NCI-H774 (cell line): ENCODE measurements around the gene GRM7.

Source experiments
- DNase-seq: peaks from one replicate; lab custom pipeline; 2025; lab: John Stamatoyannopoulos, UW

The GRM7 gene

DNA sequence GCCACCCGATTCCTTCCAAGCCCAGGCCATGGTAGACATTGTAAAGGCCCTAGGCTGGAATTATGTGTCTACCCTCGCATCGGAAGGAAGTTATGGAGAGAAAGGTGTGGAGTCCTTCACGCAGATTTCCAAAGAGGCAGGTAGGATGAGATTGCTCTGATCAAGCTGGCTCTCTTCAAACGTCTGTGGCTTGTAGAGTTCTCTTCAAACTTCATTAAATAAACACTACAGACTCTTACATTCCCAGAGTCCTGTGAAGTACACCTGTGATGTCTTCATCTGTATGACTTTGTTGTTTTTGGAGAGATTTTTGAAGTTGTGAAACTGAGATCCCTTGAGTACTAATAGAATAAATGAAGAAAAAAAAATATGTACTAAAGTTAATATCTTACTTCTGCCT is 285.6 kb downstream of the GRM7 start:
- no peak for DNase-seq

DNA sequence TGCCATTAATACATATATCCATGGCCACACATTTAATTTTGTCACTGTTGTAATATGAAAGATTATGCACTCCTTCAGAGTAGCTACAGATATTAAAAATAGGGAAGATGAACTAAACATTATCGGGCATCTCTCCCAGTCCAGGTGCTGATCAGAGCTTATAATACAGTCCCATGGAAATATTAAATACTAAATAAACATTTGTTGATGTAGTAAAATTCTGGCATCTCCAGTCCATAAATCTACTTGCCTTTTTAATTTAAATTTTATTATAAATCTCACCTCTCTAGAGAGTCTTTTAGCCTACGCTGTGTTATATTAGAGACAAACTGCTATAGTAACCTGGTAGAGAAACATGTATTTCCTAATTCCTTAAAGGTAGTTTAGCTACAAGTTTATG is 297.6 kb downstream of the GRM7 start:
- no peak for DNase-seq

DNA sequence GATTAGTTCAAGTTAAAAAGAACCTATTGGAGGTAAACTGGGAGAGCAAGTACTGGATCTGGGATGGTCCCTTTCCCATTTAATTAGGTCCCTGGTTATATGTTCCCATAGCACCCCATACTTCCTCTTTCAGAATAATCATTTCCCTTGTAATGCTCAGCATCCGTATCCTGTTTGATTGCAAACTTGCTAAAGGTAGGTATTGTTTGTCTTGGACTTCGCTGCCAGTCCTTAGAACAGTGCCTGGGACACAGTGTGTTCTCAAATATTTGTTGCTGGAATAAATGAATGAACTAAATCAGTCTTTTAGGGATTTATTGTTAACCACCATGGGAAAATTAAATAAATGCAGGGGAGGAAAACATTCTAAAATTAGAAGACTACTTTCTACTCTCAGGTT is 299.8 kb downstream of the GRM7 start:
- DNase-seq, result no peak

DNA sequence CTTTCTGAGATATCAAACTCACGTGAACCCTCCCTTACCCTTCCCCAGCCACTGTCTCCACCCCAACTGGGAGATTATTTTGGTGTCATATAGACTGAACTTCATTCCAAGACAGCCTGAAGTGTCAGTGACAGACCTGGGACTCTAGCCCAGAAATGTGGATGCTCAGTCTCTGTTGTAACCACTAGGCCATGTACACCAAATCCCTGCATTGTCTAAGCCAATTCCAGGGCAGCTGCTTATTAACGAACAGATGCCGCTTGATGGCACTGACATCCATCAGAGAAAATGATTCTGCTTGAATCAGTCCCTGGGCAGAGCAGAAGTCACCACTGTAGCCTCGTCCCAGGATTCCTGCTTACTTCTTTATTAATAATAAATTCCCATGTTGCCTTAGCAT is 305.5 kb downstream of the GRM7 start:
- no peak for DNase-seq

DNA sequence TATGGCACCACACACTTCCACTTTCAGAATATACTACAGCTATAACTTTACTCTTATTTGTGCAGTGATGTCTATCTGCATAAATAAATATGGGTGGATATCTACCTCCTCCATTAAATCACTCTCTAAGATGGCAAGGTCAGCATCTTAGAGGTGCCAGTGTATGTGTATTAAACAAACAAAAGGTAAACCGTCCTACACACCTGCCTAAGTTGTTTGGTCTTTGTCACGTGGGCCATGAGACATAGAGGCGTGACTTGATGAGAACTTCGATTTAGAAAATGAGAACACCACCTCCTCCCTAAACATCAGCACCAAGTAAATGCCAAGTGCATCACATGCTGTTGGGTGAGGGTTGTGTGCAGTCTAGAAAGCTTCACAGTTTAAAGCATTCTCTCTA is 310.6 kb downstream of the GRM7 start:
- DNase-seq, result no peak

DNA sequence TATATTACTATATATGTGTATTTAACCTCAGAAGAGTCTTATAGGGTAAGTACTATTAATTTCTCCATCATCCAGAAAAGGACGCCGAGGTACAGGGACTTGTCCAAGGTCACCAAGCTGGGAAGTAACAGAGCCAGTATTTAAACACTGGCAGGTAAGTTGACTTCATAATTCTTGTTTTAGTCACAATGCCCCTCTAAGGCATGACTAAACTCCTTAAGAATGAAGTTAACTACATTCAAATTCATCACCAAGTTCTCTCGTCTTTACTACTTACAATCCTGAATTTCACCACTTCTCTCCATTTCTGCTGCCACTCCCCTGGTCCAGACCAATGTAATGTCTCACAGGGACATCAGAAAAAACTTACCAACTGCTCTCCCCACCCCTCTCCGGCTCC is 312.1 kb downstream of the GRM7 start:
- no peak for DNase-seq

DNA sequence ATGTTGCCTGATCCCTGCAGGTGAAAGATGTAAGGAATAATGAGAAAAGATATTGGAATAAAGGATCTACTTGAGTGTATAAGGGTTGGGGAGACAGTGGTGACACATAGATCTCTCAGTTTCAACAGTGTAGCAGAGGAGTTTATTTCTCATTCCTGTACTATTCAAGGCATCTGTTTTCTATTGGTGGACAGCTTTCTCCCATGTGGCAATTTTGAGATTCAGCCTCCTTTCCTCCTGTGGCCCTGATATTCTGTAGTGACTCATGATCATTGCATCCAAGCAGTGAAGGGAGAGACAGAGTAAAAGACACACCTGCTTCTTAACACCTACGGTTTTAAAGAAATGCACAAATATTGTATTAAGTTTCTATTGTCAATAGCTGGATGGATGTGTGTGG is 327.6 kb downstream of the GRM7 start:
- DNase-seq, result no peak

DNA sequence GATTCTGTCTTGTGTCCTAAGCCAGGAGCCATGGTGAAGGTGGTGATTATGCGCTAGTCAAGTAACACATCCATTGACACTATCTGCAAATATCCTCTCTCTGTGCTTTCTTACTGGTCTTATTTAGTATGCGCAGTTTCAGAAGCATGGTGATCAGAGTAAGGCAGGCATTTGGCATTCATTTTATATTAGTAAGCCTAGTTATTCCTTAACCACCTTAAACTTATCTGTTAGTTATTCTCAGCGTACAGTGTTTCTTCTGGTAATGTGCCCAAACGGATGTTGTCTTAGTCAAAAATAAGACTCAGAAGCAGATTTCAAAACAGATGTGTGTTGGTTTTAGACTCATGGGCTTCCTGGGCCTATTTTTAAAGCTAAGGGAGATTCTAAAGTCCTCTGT is 329.2 kb downstream of the GRM7 start:
- no peak for DNase-seq

DNA sequence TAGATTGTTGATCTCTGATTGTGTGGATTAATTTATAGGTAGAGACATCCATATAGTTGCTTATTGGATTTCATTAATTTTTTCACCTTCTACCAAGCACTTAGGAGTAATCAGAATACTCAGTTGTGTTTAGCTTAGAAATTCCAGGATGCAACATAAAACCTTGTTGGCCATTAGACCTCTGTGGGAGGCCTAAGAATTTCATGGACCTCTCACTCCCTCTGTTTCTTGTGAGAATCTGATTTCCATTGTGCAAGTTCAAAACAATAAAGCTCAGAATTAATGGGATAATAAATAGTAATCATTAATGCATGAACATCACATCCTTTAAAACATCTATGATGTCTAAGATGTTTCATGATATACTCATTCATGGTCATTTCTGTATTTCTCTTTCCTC is 332.4 kb downstream of the GRM7 start:
- no peak for DNase-seq

DNA sequence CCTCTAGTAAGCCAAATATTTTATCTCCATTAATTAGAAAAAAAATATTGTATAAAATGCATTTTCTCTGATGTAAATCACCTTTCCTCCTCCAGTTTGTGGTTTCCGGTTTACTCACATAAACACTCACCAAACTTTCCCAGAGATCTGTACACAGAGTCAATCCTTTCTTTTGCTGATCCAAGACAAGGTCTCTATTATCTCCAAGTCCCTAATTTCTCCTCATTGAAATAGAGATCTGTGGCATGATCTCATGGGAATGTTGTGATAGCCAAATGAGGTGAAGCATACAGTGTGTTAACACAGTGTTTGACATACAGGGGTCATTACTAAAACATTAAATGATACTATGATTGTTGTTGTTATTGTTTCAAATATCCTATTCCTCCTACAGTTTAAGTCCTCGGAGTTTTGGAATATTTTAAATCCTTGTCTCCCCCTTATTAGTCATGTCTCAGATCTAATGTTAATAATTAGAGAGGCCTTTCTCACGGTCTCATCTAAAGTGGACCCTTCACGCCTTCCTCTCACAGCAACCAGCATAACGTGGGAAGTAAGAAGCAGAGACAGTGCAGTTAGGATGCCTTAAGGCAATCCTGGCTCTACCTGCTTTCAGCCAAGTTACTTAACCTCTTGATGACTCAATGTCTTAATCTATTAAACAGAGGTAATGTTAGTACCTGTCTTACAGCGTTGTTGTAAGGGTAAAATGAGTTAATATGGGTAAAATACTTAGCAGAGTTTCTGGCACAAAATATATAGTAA is 333.3 kb downstream of the GRM7 start:
- no peak for DNase-seq

DNA sequence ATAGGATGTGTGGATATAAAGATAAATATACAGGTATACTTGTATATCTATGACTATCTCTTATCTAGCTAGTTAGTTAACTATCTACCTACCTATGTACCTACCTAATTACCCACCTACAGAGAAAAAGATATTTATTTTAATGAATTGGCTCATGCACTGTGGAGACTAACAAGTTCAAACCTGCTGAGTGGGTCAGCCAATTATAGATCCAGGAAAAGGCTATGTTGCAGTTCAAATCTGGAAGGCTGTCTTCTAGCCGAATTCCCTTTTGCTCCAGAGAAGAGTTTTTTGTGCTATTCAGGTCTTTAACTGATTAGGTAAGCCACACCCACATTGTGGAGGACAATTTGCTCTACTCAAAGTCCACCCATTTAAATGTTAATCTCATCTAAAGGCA is 335.0 kb downstream of the GRM7 start:
- DNase-seq, result no peak

DNA sequence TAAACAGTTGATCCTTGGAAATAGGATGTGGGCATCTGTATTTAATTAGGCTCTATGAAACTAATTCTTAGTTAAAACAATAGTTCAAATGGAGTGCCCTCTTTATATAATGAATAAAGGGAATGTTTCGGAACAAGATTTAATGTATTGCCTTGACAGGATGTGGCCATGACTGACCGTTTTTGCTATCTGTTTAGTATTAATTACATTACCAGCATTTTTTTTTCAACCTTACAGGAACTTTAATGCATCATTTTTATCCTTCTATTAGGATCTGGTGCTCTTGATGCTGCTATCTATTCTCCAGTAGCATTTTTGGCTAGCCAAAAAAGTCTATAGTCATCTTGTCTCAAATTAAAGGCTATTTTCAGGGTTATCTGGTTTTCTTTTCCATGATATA is 340.9 kb downstream of the GRM7 start:
- DNase-seq, result no peak

DNA sequence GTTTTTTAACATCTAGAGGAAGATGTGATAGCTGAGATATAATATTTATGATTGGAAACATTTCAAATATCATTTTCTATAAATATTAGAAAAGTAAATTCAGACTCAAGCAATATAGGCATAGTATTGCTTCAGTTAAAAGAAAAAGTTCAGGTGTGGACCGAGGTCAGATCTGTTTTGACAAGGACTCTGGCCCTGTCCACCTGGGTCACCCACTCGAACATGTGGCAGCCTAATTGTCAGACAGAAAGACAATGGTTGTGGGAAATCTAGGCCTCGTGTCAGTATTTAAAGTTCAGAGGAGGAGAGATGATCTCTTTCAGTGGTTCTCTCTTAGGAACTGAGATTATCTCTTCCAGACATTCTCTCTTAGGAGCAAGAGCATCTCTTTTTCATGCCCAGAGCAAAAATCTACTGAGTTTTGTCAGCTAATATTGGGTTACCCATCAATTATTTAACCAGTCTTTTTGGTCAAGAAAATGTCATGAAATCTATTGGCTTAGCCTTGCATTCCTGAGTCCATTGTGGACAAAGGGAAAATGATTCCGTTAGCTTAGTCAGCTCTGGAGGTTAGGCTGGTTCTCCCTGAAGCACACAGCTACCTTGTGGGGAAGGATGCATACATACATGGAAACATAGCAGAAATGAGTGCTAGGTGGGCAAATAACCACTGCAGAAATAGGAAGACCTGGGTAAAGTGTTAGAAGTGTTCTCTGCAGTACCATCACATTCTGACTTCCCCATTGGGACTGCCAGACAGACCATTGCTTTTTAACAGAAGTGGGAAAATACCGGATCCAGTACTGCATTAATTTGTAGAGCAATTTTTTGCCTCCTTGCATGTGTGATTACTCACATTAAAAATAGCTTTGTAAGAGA is 343.3 kb downstream of the GRM7 start:
- no peak for DNase-seq

DNA sequence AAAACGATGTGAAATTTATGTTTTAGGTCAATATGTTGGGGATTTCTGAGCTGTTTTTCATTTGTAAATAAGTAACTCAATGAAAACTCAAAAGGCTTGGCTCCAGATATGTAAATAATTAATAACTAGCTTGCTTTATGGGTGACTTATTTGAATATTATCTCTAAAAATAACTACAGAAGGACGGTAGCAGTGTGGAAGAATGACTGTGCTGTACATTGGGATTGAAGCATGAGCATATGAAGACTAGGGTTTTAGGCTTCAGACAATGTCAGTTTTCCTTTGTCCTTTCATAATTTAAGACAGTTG is 343.9 kb downstream of the GRM7 start:
- DNase-seq, result no peak

DNA sequence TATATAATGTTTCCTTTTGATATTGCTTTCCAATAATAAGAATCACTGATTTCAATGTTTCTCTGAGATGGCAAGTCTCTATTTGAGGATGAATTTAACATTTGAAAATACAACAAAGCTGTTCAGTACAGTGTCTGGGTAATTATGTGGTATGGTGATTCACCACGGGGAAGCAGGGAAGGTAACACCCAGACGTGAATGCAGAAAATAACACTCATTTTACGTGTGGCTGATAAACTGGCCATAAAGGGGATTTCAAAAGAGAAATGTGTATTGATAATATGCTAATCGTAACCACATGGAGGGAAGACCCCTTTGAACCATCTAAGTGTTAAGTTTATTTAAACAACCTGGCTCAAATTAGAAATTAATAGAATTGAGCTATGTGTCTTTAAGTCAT is 344.6 kb downstream of the GRM7 start:
- no peak for DNase-seq

DNA sequence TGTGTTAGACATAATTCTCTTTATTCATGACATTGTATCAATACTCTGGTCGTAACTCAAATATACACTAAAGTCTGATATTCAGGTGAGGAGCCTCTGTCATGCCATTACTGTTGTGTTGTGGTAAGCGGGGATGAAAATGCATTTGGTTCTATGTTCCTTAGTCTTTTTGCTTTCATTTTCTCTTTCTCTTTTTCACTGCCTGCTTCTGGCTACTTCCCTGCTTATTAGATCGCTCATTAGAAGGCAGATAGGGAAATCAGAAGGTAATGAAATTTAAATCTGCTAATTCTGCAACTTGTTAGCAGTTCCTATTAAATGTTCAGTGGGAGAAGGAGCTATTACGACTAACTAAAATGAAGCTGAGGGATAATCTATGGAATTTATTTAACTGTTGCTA is 345.0 kb downstream of the GRM7 start:
- DNase-seq, result no peak

DNA sequence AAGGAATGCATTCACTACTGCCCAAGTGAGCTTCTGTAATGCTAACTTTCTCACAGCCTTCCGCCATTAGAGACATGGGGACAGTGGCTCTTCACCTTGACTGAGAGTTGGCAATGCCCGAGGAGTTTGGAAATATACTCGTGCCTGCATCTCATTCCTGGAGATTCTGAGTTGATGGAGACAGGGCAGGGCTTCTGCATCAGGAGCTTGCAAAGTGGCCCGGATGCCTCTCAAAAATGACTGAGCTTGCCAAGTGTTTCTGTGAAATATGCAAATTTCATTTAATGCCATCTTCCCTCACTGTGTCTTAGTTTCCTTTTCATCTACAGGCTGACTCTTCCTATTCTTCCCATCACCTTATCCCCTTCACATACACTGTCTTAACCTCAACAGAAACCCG is 346.2 kb downstream of the GRM7 start:
- DNase-seq, result no peak

DNA sequence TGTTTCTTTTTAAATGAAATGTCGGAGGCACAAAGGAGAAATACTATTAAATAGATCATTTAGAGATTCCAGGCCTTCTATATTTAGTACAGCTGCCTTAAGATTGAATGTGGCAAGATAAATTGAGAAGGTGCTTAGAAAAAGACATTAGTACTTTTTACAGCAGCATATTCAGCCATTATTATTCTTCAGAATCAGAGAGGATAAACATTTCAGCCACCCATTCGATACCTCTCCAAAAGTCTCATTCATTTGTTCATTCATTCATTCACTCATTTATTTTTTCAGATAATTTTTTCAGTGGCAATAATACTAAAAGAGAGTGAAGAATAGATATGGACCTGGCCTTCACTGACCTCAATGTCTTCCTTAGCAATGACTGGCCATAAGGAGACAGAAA is 347.0 kb downstream of the GRM7 start:
- no peak for DNase-seq

DNA sequence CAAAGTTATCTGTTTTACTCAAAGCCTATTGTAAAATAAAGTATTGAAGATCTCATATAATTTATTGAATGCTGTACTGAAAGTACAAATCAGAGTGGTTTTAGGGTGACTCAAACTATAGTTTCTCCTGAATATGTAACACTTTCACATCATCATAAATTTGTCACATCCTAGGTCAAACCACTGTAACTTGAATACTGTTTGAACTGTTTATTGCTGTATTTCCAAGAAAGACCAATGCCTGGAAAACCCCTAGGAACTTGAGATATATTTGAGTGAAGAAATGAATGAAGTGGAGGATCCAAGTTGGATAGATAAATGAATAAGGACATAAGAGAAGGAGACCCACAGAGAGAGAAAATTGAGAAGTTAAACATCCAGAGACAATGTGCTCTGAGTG is 348.2 kb downstream of the GRM7 start:
- DNase-seq, result no peak

DNA sequence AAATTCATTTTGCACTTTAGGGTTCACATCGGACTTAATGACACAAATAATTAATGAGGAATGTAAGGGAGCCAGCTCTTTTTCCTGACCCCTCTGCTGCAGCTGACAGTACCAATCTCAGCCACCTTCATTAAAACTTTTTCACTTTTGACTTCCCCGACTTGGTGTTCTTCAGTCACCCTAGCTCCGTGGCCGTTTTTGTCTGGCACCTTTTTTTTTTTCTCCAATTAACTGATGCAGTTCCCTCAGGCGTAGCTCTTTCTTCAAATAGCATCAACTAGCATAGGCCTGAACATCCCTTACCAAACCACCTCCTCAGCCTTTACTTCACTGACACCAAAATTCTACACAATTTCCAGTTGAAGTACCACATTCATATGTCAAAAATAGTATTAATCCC is 350.8 kb downstream of the GRM7 start:
- no peak for DNase-seq

DNA sequence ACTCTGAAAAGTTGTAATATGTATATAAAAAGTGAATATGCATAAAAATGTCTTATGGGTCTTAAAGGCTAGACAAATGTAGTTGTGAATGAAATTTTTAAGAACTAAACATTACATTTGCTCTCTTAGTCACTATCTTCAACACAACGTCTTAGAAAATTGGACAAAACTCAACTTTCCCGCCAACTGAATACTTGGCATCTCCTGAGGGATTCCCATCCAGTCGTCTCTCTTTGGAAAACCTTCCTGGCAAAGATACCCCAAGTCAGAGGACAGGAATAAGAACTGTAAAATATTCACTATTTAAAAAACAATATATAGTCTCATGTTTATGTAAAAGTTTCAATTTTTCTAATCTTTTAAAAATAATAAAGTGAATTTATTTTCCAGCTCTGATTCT is 354.8 kb downstream of the GRM7 start:
- no peak for DNase-seq

DNA sequence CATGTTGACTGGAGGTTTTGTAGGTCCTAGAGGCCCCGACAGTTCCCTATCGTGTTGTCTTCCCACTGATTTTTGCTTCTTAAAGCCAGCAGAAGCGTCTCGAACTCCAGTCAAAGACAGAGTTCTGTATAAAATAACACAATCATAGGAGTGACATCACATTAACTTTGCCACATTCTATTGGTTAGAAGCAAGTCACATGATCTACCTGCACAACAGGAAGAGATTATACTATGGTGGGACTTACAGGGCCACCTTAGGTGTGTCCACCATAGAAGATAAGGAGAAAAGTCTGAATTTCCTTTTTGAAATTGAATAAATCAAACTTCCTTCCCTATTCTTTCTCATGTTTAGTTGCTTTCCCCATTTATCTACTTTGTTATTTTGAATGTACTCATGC is 365.5 kb downstream of the GRM7 start:
- DNase-seq, result no peak

DNA sequence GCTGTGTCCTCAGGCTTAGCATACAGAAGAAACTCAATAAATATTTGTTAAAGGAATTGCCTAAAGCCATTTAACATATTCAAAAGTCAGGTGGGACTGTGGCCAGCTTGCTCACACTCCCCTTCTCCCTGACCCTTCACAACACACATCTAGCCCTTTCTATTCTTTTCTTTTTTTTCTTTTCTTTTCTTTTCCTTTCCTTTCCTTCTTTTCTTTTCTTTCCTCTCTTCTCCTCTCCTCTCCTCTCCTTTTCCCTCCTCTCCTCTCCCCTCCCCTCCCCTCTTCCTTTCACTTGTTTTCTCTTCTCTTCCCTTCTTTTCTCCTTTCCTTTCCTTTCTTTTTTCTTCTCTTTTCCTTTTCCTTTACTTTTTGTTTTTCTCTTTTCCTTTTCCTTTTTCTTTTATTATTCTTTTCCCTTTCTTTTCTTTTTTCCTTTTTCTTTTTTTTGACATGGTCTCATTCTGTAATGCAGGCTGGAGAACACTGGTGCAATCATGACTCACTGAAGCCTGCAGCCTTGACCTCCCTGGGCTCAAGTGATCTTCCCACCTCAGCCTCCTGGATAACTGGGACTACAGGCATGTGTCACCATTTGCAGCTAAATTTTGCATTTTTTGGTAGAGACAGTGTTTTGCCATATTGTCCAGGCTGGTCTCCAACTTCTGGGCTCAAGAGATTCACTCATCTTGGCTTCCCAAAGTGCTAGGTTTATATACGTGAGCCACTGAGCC is 377.8 kb downstream of the GRM7 start:
- no peak for DNase-seq
